ENCODE data around the gene CYP19A1. TPM values are rescaled to one million over a fixed set of nuclear protein-coding genes. Genes with fewer than 3 reads are reported as not detected.
"Not testable (repeated sequence)": the region's sequence is repeated elsewhere in the genome, so short reads cannot be mapped to it uniquely, and the experiment has no call there.

CYP19A1 gene
- total RNA-seq, 4 donors from 2014 or later, result not detected

- H3K36me3 ChIP-seq, result no peaks in the 10 kb centered on the region
- TF ChIP-seq POLR2A (IDR thresholded peaks at IDR 0.05) (no peak), CTCF (IDR thresholded peaks at IDR 0.05) (no peak)
- no peak overlapping the region for H3K27ac ChIP-seq
- intact Hi-C loops (cut with DNase I; ENCODE audit: low total_unique reads), result no loop called here
- DNase-seq, result no peak
- no peak overlapping the region for H3K4me3 ChIP-seq
- no peaks in the 10 kb centered on the region for H3K27me3 ChIP-seq
- H3K9me3 ChIP-seq, result no peaks in the 10 kb centered on the region
- no peaks in the 10 kb centered on the region for H3K4me1 ChIP-seq
Observed at GRCh38 chr15:51189669-51190385, 148.6 kb downstream of the CYP19A1 start.

DNA sequence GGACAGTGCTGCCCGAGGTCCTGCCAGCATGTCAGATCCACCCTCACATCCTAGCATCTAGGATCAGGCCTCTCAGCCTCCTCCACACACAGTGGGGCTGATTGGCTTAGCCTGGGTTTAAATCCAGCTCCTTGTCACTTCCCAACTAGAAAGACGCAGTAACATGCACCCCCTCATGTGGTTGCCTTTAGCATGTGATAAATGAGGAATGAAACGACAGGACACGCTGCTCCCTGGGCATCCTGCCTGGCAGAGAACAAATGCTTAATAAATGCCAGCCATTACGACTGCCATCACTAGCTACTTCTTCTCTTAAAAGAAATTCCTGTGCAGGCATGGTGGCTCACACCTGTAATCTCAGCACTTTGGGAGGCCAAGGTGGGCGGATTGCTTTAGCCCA is 149.6 kb downstream of the CYP19A1 start:
- H3K36me3 ChIP-seq; DNase-seq; H3K27ac ChIP-seq; H3K4me1 ChIP-seq; intact Hi-C loops (cut with DNase I; ENCODE audit: low total_unique reads); H3K27me3 ChIP-seq; H3K4me3 ChIP-seq; H3K9me3 ChIP-seq: not testable (repeated sequence)

DNA sequence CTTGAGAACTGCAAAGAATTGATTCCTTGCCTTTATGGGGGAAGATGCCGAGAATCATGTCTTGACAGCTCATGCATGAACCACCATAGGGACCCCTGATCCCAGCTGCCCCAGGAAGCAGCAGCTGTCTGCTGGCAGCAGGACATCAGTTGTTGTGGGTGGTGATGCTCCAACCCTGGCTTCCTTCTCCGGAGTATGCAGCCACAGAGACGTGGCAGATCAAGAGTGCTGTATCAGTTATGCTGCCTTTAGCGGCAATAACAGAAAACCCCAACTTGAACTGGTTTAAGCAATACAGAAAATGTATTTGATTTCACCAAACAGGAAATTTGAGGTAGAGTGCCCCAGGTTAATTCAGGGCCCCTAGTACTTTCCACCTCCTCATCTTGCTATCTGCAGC is 151.5 kb downstream of the CYP19A1 start:
- Histone ChIP-seq H3K36me3 (no peaks in the 10 kb centered on the region), H3K4me3 (no peak overlapping the region)

DNA sequence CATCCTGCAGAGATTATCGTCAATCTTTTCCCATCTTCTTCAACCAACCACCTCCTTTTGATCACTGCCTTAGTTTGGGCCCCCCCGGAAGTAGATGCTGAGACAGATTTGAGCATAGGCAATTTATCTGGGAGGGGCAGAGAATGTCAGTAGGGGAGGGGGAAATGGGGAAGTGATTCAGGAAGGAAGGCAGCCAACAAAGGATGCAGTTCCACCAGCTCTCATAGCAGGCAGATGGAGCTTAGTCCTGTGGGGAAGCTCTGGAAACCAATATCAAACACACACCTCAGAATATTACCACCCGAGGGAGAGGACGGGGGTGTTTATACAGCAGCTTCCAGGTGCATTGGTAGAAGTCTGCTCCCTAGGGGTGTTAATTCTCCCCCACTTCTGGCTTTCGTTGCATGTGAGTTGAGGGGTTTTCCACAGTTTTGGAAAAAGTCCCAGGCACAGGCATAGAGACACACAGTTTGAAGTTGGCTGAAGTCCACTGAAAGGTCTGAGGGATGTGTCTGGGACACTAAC is 152.2 kb downstream of the CYP19A1 start:
- Histone ChIP-seq H3K27ac (no peak overlapping the region), H3K4me1 (no peaks in the 10 kb centered on the region), H3K36me3 (no peaks in the 10 kb centered on the region), H3K4me3 (no peak overlapping the region), H3K27me3 (no peaks in the 10 kb centered on the region), H3K9me3 (no peaks in the 10 kb centered on the region)
- no peak for TF ChIP-seq CTCF (IDR thresholded peaks at IDR 0.05)
- TF ChIP-seq POLR2A (IDR thresholded peaks at IDR 0.05), result no peak
- DNase-seq, result no peak
- intact Hi-C loops (cut with DNase I; ENCODE audit: low total_unique reads), result no loop called here

More for the DNA sequence above, 151.5 kb downstream of the CYP19A1 start:
- TF ChIP-seq CTCF (IDR thresholded peaks at IDR 0.05) (no peak), POLR2A (IDR thresholded peaks at IDR 0.05) (no peak)
- intact Hi-C loops (cut with DNase I; ENCODE audit: low total_unique reads), result no loop called here
- H3K27me3 ChIP-seq, result no peaks in the 10 kb centered on the region
- no peaks in the 10 kb centered on the region for H3K9me3 ChIP-seq
- DNase-seq, result no peak
- H3K4me1 ChIP-seq, result no peaks in the 10 kb centered on the region
- no peak overlapping the region for H3K27ac ChIP-seq

DNA sequence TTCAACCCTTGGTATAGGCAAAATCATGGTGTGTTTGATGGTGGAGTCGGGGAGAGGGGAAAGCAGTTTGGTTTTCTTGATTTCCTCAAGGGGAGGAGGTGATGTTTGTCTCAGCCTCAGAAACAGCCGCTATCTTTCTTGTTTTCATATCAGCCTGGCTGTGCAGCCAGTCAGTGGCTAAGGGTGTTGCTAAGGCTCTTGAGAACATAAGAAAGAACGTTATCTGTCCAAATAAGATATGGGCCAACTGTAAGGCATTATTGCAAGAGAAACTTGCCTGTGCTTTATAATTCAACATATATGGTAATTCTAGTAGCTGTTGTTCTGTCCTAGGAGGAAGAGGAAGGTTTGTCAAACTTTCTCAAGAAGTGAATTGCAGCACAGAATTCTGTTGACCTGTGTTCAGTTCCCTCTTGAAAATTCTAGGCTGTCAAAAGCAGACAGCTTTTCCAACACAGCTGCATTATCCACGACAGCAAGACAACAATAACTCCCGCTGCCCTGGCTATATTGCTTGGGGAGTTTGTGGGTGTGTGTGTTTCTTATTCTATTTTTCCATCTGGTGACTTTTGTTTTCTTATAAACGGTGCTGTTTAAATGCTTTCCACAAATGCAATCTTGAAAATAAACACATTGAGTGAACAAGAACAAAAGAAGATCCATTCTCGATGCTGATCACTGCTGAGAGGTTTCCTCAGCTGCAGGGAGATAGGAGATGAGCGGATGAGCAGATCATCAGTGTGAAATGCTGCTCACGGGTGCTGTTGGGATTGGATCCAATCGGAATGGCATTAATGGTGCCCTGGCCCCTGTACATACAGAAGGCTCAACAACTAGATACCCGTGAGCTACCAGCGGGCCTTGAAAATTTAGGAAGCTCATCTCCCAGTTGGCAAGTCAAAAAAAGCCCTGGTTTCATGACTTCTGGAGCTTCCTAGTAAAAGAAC is 152.9 kb downstream of the CYP19A1 start:
- H3K4me3 ChIP-seq, result no peak overlapping the region
- TF ChIP-seq CTCF (IDR thresholded peaks at IDR 0.05), result no peak
- TF ChIP-seq POLR2A (IDR thresholded peaks at IDR 0.05), result no peak
- H3K9me3 ChIP-seq, result no peaks in the 10 kb centered on the region
- no peak for DNase-seq
- no peaks in the 10 kb centered on the region for H3K36me3 ChIP-seq
- H3K27ac ChIP-seq, result no peak overlapping the region
- intact Hi-C loops (cut with DNase I; ENCODE audit: low total_unique reads), result no loop called here
- no peaks in the 10 kb centered on the region for H3K4me1 ChIP-seq
- no peaks in the 10 kb centered on the region for H3K27me3 ChIP-seq
